ENCODE measurements around the gene NME7. TPM values are rescaled to one million over a fixed set of nuclear protein-coding genes. Genes with fewer than 3 reads are reported as not detected.

The NME7 gene
- polyA plus RNA-seq, 1 of the 3 experiments (the other 2 are of a cell fraction): 13.7 TPM

- TF ChIP-seq SIN3A (IDR thresholded peaks at IDR 0.05; ENCODE audit: borderline replicate concordance, low read depth, low read length) (no peak), EZH2phosphoT487 (IDR thresholded peaks at IDR 0.05; ENCODE audit: borderline replicate concordance, low read depth) (no peak), USF2 (IDR thresholded peaks at IDR 0.05; ENCODE audit: borderline replicate concordance, low read depth, low read length) (no peak), CHD2 (IDR thresholded peaks at IDR 0.05; ENCODE audit: low read length, partially characterized antibody) (no peak), MXI1 (IDR thresholded peaks at IDR 0.05; ENCODE audit: low read depth, low read length) (no peak), ZBTB33 (IDR thresholded peaks at IDR 0.05; ENCODE audit: borderline replicate concordance, low read depth) (no peak), RCOR1 (IDR thresholded peaks at IDR 0.05; ENCODE audit: low read length) (0 out of 2 replicates have a peak, but pooled peaks have one; percentile 26), SMC3 (IDR thresholded peaks at IDR 0.05; ENCODE audit: low read depth, low read length) (peak; percentile 16; the same call in 1 of the 2 replicates), YY1 (IDR thresholded peaks at IDR 0.05; ENCODE audit: low read depth) (no peak; the same call in 1 of the 2 replicates), TEAD4 (IDR thresholded peaks at IDR 0.05; ENCODE audit: borderline replicate concordance, insufficient read depth) (no peak), IRF3 (IDR thresholded peaks at IDR 0.05; ENCODE audit: low read depth, low read length) (no peak), ELF1 (IDR thresholded peaks at IDR 0.05) (no peak), FOXJ3 (CRISPR knock-in tag; IDR thresholded peaks at IDR 0.05) (no peak), RFX5 (IDR thresholded peaks at IDR 0.05; ENCODE audit: low read length) (no peak), RAD21 (IDR thresholded peaks at IDR 0.05; ENCODE audit: low read length) (peak; percentile 49; the same call in 1 of the 2 replicates)
These were observed 258.6 kb downstream of the NME7 start (continued) for GRCh38 chr1:169108863-169109560.

GRCh38 chr1:169108223-169108622, 259.4 kb downstream of the NME7 start:
- Histone ChIP-seq H3K27ac (ENCODE audit: low read depth in 2 of 2, low read length in 1 of 2) (peak overlapping the region; percentile 95 to 97), H3K4me3 (ENCODE audit: low read depth in 2 of 2, low read length in 1 of 2) (peak overlapping the region; percentile 84 to 85), H3K4me1 (ENCODE audit: control insufficient read depth in 1 of 2, insufficient read depth in 2 of 2, low read depth in 1 of 2, low read length in 1 of 2) (peaks cover 22 to 61% of the 10 kb centered on the region in 2 experiments), H3K9me3 (no peaks in the 10 kb centered on the region), H3K4me2 (peak overlapping the region; percentile 81), H4K20me1 (ENCODE audit: insufficient read depth) (no peaks in the 10 kb centered on the region), H3K9me2 (no peaks in the 10 kb centered on the region), H3K9ac (peak overlapping the region; percentile 85), H3K79me2 (ENCODE audit: insufficient read depth) (peaks cover 65% of the 10 kb centered on the region), H2AFZ (ENCODE audit: low read depth) (no peak overlapping the region), H3F3A (replicated peaks; ENCODE audit: insufficient read depth) (peaks cover 30% of the 10 kb centered on the region), H3K36me3 (replicated peaks in 1 of 2; ENCODE audit: control insufficient read depth in 1 of 2, insufficient read depth in 2 of 2, low read length in 1 of 2) (peaks cover 17 to 22% of the 10 kb centered on the region in 2 experiments), H3K27me3 (ENCODE audit: insufficient read depth) (no peaks in the 10 kb centered on the region)
- POLR2A ChIA-PET: interaction anchor here (1.6 kb wide), 1 partner anchor 21 kb away, joined by 4 read pairs; no protein-coding TSS in a partner anchor
- no peak for DNase-seq
- WGBS (ENCODE audit: low lambda C conversion rate): 7% methylated on average over 2 of the region's 2 CpGs
- CTCF ChIA-PET: interaction anchor here (0.7 to 8.9 kb wide), 7 partner anchors 20 to 502 kb away, joined by 3 to 92 read pairs (median 3); no protein-coding TSS in a partner anchor
- no peak for TF ChIP-seq CHD2 (IDR thresholded peaks at IDR 0.05; ENCODE audit: low read length, partially characterized antibody)
- TF ChIP-seq PBX3 (IDR thresholded peaks at IDR 0.05): no peak
- no peak for TF ChIP-seq ZBTB33 (IDR thresholded peaks at IDR 0.05; ENCODE audit: borderline replicate concordance, low read depth)
- no peak for TF ChIP-seq ELF1 (IDR thresholded peaks at IDR 0.05)
- TF ChIP-seq GABPA (IDR thresholded peaks at IDR 0.05; ENCODE audit: low read depth): no peak
- TF ChIP-seq EP300 (IDR thresholded peaks at IDR 0.05; ENCODE audit: borderline replicate concordance in 1 of 2, low read depth in 1 of 2, low read length in 1 of 2): no peak
- TF ChIP-seq JUND (IDR thresholded peaks at IDR 0.05): no peak
- TF ChIP-seq NRF1 (IDR thresholded peaks at IDR 0.05; ENCODE audit: low read depth, low read length): no peak
- no peak for TF ChIP-seq GATA2 (CRISPR knock-in tag; IDR thresholded peaks at IDR 0.05)

All from SK-N-SH (cell line).